Stimulated activated CD4-positive, alpha-beta T cell treated with anti-CD3 and anti-CD28 coated beads, TNF-alpha, amount 100 ng/mL, for 4 hours (primary cell): ENCODE data around the gene BACE1.

ENCODE experiments used
- DNase-seq, 3 experiments: peaks; one replicate each; pipeline ENCODE4 v3.0.0-alpha.2; 2020; ENCODE audit warnings: low read depth in 3 of 3

The BACE1 gene

GRCh38 chr11:117309310-117309709 is 6.7 kb downstream of the BACE1 start:
- DNase-seq, result no peak

DNA sequence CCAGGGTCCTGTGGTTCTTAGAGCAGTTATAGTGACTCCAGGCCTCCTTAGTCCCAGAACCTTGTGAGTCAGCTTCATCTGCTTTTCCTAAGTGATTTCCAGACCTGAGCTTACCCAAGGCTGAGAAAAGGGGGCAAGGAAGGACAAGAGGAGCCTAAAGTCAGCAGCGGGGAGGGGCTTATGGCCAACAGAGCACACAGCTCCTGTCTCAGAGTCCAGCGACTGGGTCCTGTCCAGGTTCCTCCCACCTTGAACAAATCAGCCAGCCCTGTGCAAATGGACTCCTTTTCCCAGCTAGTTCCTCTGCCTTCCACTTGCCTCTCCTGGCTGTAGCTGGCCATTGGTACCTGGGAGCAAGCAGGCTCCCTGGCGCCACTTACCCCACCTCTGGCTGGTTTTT is 10.9 kb downstream of the BACE1 start:
- no peak for DNase-seq

GRCh38 chr11:117303646-117304315 is 12.3 kb downstream of the BACE1 start:
- no peak for DNase-seq

DNA sequence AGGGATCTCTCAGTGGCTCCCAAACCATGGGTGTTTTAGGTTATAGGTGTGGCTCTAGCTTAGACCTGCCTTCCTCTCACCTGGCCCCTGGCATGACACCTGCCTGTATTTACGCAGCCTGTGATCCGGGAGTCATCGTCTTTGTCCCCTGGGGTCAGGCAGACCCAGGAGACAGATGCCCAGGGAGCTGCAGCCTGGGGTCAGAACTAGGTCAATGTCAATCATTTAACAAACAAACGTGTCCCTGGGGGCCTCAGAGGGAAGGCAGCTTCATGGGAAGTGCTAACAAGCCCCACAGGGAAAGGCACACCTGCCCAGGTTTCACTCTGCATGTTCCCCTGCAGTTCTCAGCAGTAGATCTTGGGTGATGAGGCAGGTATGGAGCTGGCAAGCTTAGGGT is 13.0 kb downstream of the BACE1 start:
- DNase-seq, result no peak

- no peak for DNase-seq
Observed at GRCh38 chr11:117302228-117302627, 13.8 kb downstream of the BACE1 start.

GRCh38 chr11:117300773-117301172 is 15.3 kb downstream of the BACE1 start:
- no peak for DNase-seq

DNA sequence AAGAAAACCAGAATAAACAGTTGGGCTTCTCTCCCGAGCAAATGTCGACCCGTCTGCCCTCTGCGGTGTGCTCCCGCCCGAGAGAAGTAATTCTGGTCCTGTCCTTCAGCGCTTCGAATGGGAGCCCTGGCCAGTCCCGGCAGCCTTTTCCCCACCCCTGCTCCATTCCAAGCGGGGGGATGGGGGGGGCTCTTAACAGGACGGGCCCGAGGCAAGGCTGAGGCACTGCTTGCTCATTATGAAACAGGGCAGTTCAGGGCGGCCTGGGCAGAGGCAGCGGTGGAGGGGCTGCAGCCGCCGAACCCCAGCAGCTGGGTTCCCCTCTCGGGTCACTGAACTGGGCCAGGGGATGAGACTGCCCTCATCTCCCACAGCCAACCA is 15.8 kb downstream of the BACE1 start:
- DNase-seq, result no peak

- DNase-seq, result no peak
Observed at GRCh38 chr11:117299351-117300282, 16.4 kb downstream of the BACE1 start.

GRCh38 chr11:117298195-117298594 is 17.9 kb downstream of the BACE1 start:
- no peak for DNase-seq

DNA sequence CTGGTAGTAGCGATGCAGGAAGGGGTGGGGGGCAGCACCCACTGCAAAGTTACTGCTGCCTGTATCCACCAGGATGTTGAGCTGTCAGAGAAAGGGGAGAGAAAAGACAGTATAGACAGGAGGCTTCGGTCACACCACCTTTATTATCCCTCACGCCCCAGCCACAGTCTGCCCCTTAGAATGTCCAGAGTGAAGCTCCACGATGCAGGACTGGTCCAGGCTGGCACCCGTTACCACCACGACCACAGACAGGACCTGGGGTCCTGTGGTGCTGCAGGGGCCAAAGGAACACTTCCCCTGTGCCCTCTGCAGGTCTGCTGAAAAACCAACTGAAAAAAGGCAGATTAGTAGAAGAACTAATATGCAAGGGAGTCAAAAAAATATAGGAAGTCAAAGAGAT is 19.2 kb downstream of the BACE1 start:
- no peak for DNase-seq

- no peak for DNase-seq
Observed at GRCh38 chr11:117295438-117296137, 20.5 kb downstream of the BACE1 start.

GRCh38 chr11:117292616-117293015 is 23.4 kb downstream of the BACE1 start:
- DNase-seq, result no peak

- DNase-seq, result no peak
Observed at GRCh38 chr11:117290809-117291396, 25.2 kb downstream of the BACE1 start, which contains the start of gene BACE1-AS. Gene BACE1-AS, plus strand, starts transcription at chr11:117291346.

DNA sequence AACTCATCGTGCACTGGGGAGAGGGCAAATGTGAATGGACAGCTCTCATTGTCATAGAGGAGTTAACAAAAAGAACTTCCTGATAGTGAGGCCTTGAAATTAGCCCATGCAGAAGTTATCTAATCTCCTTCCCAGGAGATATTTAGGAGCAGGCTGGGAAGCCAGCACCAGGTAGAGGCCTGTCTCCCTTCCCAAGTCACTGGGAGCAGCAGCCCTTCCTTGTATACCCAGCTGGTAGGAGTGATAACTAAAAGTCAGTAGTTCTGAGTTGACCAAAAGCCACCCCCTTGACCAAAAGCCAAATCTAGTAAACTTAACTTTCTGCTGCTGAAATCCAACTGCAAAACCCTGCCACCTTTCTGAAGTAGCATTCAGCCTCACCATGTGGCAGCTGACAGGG is 26.3 kb downstream of the BACE1 start:
- no peak for DNase-seq

DNA sequence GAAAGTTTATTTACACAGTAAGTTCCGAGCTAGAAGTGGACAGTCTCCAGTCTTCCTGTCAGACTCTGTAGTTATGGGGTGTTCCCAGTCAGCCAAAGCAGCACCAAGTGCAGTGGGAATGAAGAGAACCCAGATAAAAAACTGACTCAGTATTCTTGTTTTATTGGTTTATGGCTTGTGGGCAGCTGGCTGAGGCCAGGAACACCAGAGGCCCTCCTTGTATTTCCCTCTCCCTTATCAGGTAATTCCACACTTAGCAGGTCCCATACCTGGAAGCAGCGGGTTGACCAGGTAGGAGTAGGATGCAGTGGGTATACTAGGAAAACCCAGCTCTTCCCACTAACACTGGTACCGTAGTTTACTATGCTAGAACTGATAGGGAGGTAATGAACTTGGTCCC is 28.4 kb downstream of the BACE1 start:
- DNase-seq, result no peak

DNA sequence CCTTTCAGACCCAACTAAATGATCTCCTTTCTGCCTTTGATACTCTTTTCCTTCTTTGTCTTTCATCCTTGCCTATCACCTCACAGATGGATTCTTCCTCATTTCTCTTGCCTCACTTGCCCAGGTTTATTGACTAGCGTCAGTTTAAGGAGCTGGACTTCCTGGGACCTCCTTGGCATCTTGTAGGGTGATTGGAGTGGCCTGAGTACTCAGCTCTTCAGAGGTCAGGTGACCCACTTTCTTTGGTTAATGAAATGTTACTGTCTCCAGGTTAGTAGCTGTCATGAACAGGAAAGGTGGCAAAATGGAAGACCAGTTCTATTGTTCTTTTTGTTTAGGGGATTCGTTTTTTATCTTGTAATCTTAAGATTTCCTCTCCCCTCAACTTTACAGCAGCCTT is 29.5 kb downstream of the BACE1 start:
- DNase-seq, result no peak

DNA sequence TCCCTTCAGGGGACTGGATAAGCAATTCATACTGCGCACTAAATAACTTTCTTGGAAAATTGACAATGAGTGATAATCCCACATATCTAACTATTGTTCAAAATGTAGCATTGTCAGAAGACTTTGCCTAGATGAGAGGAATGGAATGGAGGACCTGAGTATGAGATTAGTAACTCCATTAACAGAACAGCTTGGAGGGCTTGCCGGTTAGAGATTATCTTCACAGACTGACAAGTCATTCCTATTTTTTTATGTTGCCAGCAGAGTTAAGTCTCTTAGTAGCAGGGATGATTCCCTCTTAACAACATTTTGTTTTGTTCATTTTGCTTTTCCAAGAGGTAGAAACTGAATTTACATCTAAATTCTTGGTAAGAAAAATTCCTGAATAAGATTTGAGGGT is 32.0 kb downstream of the BACE1 start:
- DNase-seq, result no peak

GRCh38 chr11:117282956-117283355 is 33.1 kb downstream of the BACE1 start:
- no peak for DNase-seq

GRCh38 chr11:117281869-117282268 is 34.2 kb downstream of the BACE1 start:
- DNase-seq, result no peak

DNA sequence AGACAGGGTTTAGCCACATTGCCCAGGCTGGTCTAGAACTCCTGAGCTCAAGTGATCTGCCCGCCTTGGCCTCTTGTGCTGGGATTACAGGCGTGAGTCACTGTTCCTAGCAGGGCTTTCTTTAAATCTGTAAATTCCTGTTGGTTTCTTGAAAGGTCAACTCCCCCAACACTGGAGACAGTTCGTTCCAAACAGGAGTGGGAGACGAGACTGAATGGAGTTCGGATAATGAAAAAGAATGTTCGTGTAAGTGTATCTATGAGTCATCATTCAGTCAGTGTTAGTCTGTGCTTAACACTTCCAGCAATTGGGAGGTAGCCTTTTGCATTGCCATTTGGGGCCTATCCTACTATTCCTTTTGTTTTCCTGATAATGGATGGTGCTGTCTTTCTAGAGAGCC is 34.9 kb downstream of the BACE1 start:
- DNase-seq, result no peak

- no peak for DNase-seq
Observed at GRCh38 chr11:117279711-117280376, 36.2 kb downstream of the BACE1 start.

DNA sequence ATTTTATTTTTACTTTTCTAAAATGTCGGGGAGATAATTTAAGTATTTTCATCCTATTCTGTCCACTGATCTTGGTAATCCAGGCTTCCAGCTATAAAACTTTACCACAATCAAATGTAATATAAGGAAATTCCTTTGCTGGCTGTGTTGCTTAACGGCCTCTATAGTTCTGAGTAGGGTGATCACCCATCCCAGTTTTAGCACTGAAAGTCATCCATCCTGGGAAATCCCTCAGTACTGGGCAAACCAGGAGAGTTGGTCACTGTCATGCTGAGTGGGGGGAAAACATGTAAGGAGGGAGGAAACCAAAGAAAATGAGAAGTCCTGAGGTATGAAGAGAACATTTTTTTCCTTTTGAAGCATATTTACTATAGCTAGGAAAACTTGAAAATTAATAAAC is 37.7 kb downstream of the BACE1 start:
- no peak for DNase-seq
